Mammary epithelial cell (primary cell): ENCODE results near the gene PKDCC.

Source experiments
- CTCF ChIP-seq, 2 donors: IDR thresholded peaks in 1 of 2; conservative IDR thresholded peaks in 1 of 2; 2 replicates each; pipeline ENCODE4 v1.5.1; 2011 to 2012; ENCODE audit warnings: inconsistent platforms in 2 of 2, low read length in 2 of 2, mild to moderate bottlenecking in 2 of 2, control low read depth in 1 of 2, low read depth in 1 of 2; ENCODE audit not compliant: insufficient read depth in 1 of 2; ENCODE audit errors: extremely low read depth in 1 of 2
- EZH2 ChIP-seq: IDR thresholded peaks from 2 replicates; pipeline ENCODE4 v1.6.1; 2012; ENCODE audit warnings: low read length, inconsistent platforms, borderline replicate concordance

- TF ChIP-seq CTCF (conservative IDR thresholded peaks at IDR 0.05 in 1 of 2, IDR thresholded peaks at IDR 0.05 in 1 of 2; ENCODE audit: extremely low read depth in 1 of 2, insufficient read depth in 1 of 2, low read depth in 1 of 2, low read length in 2 of 2) (no peak), EZH2 (no peak)
These were observed 24.7 kb downstream of the PKDCC start for GRCh38 chr2:42072349-42073118.
